ENCODE data around the gene RCSD1.

DNA sequence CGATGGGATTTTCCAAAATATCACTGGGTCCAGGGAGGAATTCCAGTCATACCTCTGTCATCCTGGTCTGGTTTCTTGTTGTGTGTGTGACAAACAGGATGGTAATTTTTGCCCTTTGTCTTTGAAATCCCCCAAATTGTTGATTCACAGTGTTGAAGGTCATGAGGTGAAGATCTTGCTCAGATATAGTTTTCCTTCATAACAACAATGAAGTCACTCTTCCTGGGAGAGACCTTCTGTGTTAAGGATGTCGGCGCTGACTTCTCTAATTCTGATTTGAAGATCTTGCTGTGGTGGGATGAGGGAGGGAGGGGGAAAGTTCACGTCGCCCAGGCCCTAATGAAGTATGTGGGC, 59.5 kb downstream of the RCSD1 start:
- TF ChIP-seq FOXM1 (IDR thresholded peaks at IDR 0.05; ENCODE audit: borderline replicate concordance, low read depth) (no peak), EP300 (IDR thresholded peaks at IDR 0.05; ENCODE audit: borderline replicate concordance) (no peak), YY1 (IDR thresholded peaks at IDR 0.05; ENCODE audit: low read depth) (no peak), RAD21 (IDR thresholded peaks at IDR 0.05; ENCODE audit: low read depth) (no peak), TAF1 (IDR thresholded peaks at IDR 0.05; ENCODE audit: low read depth) (no peak), CEBPB (IDR thresholded peaks at IDR 0.05) (no peak), TCF12 (IDR thresholded peaks at IDR 0.05; ENCODE audit: low read depth) (no peak), EGR1 (IDR thresholded peaks at IDR 0.05) (no peak), CREB1 (IDR thresholded peaks at IDR 0.05; ENCODE audit: low read depth) (no peak)
- TF ChIP-seq, protein P1, sequence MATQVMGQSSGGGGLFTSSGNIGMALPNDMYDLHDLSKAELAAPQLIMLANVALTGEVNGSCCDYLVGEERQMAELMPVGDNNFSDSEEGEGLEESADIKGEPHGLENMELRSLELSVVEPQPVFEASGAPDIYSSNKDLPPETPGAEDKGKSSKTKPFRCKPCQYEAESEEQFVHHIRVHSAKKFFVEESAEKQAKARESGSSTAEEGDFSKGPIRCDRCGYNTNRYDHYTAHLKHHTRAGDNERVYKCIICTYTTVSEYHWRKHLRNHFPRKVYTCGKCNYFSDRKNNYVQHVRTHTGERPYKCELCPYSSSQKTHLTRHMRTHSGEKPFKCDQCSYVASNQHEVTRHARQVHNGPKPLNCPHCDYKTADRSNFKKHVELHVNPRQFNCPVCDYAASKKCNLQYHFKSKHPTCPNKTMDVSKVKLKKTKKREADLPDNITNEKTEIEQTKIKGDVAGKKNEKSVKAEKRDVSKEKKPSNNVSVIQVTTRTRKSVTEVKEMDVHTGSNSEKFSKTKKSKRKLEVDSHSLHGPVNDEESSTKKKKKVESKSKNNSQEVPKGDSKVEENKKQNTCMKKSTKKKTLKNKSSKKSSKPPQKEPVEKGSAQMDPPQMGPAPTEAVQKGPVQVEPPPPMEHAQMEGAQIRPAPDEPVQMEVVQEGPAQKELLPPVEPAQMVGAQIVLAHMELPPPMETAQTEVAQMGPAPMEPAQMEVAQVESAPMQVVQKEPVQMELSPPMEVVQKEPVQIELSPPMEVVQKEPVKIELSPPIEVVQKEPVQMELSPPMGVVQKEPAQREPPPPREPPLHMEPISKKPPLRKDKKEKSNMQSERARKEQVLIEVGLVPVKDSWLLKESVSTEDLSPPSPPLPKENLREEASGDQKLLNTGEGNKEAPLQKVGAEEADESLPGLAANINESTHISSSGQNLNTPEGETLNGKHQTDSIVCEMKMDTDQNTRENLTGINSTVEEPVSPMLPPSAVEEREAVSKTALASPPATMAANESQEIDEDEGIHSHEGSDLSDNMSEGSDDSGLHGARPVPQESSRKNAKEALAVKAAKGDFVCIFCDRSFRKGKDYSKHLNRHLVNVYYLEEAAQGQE (IDR thresholded peaks at IDR 0.05; ENCODE audit: low read depth), result no peak
- TF ChIP-seq, protein P2, sequence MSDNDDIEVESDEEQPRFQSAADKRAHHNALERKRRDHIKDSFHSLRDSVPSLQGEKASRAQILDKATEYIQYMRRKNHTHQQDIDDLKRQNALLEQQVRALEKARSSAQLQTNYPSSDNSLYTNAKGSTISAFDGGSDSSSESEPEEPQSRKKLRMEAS (IDR thresholded peaks at IDR 0.05), result no peak
- TF ChIP-seq, protein P3, sequence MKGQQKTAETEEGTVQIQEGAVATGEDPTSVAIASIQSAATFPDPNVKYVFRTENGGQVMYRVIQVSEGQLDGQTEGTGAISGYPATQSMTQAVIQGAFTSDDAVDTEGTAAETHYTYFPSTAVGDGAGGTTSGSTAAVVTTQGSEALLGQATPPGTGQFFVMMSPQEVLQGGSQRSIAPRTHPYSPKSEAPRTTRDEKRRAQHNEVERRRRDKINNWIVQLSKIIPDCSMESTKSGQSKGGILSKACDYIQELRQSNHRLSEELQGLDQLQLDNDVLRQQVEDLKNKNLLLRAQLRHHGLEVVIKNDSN (IDR thresholded peaks at IDR 0.05), result no peak
